DND-41 (cell line): Measurements from ENCODE around the gene SLC16A13.
"Not testable (repeated sequence)": the region's sequence is repeated elsewhere in the genome, so short reads cannot be mapped to it uniquely, and the experiment has no call there.

ENCODE experiments used
- ATAC-seq: fragments of 200-7000 bp; cut with Tn5 transposase; 3 replicates; pipeline ENCODE4 v1.9.1; 2021; ENCODE audit warnings: low read depth; ENCODE audit not compliant: insufficient read depth
- DNase-seq: peaks from one replicate; pipeline ENCODE4 v3.0.0-alpha.2; 2020
- H2AFZ ChIP-seq: 2 replicates; pipeline ENCODE4 v1.6.0; 2012; ENCODE audit warnings: low read depth, low read length
- H3K27ac ChIP-seq: 2 replicates; pipeline ENCODE4 v1.5.1; 2012; ENCODE audit warnings: low read length, inconsistent platforms
- H3K27me3 ChIP-seq: fragments of 200-600 bp; sonication (generic); 2 replicates; pipeline ENCODE4 v1.6.0; 2012; ENCODE audit warnings: low read length, mild to moderate bottlenecking, inconsistent platforms; ENCODE audit not compliant: insufficient read depth, poor library complexity
- H3K36me3 ChIP-seq: 2 replicates; pipeline ENCODE4 v1.5.1; 2012; ENCODE audit warnings: low read length, inconsistent platforms; ENCODE audit not compliant: insufficient read depth
- H3K4me1 ChIP-seq: 2 replicates; pipeline ENCODE4 v1.5.1; 2012; ENCODE audit warnings: mild to moderate bottlenecking, low read length; ENCODE audit not compliant: insufficient read depth
- H3K4me2 ChIP-seq: 2 replicates; pipeline ENCODE4 v1.6.0; 2012; ENCODE audit warnings: mild to moderate bottlenecking, moderate library complexity, low read length, inconsistent platforms; ENCODE audit not compliant: insufficient read depth
- H3K4me3 ChIP-seq, 2 experiments: fragments of 200-600 bp in 1 of 2; shearing (Covaris generic) in 1 of 2; 2 replicates each; pipeline ENCODE4 v1.5.1; 2012 to 2016; ENCODE audit warnings: inconsistent platforms in 2 of 2, low read length in 2 of 2, mild to moderate bottlenecking in 2 of 2, low read depth in 1 of 2, moderate library complexity in 1 of 2
- H3K79me2 ChIP-seq: 2 replicates; pipeline ENCODE4 v1.6.0; 2012; ENCODE audit warnings: low read length, inconsistent platforms; ENCODE audit not compliant: insufficient read depth
- H3K9ac ChIP-seq: 2 replicates; pipeline ENCODE4 v1.6.0; 2012; ENCODE audit warnings: low read depth, mild to moderate bottlenecking, inconsistent platforms, low read length, moderate library complexity
- H3K9me3 ChIP-seq: 2 replicates; pipeline ENCODE4 v1.5.1; 2012; ENCODE audit warnings: low read length, moderate library complexity, mild to moderate bottlenecking, inconsistent platforms; ENCODE audit not compliant: insufficient read depth, severe bottlenecking
- H4K20me1 ChIP-seq: 2 replicates; pipeline ENCODE4 v1.6.0; 2012; ENCODE audit warnings: low read length; ENCODE audit not compliant: insufficient read depth
- CTCF ChIP-seq: IDR thresholded peaks from 2 replicates; pipeline ENCODE4 v1.5.1; 2012; ENCODE audit warnings: borderline replicate concordance, low read length, moderate library complexity, mild to moderate bottlenecking; ENCODE audit not compliant: poor library complexity, severe bottlenecking; ENCODE audit errors: extremely low read depth
- EZH2 ChIP-seq: IDR thresholded peaks from 3 replicates; pipeline ENCODE4 v1.6.1; 2012; ENCODE audit warnings: borderline replicate concordance, low read depth, mild to moderate bottlenecking, moderate library complexity, low read length, inconsistent platforms; ENCODE audit not compliant: severe bottlenecking

The SLC16A13 gene

GRCh38 chr17:7035591-7036368, at the start of gene SLC16A13:
TSS of gene SLC16A13 (plus strand) at chr17:7036015. CDS start at chr17:7036383, 368 bp downstream.
- H2AFZ ChIP-seq: peak within 1 kb of the TSS; percentile 85
- no peaks in the 10 kb centered on the region for H4K20me1 ChIP-seq
- H3K79me2 ChIP-seq: peaks cover 16% of the 10 kb centered on the region
- no peaks in the 10 kb centered on the region for H3K27me3 ChIP-seq
- H3K27ac ChIP-seq: peak within 1 kb of the TSS; percentile 93
- peak within 1 kb of the TSS; percentile 87 for H3K4me2 ChIP-seq
- peak within 1 kb of the TSS; percentile 66 to 81 for H3K4me3 ChIP-seq
- H3K9me3 ChIP-seq: no peaks in the 10 kb centered on the region
- peak within 1 kb of the TSS; percentile 84 for H3K9ac ChIP-seq
- TF ChIP-seq CTCF (no peak), EZH2 (no peak)
- H3K36me3 ChIP-seq: no peaks in the 10 kb centered on the region; the same call in 1 of the 2 replicates
- H3K4me1 ChIP-seq: peaks cover 23% of the 10 kb centered on the region
- DNase-seq (peak; percentile 98), ATAC-seq (peak; percentile 94)

- DNase-seq: no peak
- Histone ChIP-seq H3K27ac (no peak overlapping the region), H3K9ac (no peak overlapping the region), H4K20me1 (no peaks in the 10 kb centered on the region), H3K4me1 (peaks cover 8% of the 10 kb centered on the region), H3K4me3 (no peak overlapping the region), H3K79me2 (no peaks in the 10 kb centered on the region), H3K9me3 (no peaks in the 10 kb centered on the region), H3K4me2 (no peak overlapping the region), H3K36me3 (no peaks in the 10 kb centered on the region), H3K27me3 (no peaks in the 10 kb centered on the region), H2AFZ (no peak overlapping the region)
- TF ChIP-seq CTCF: no peak
- TF ChIP-seq EZH2: no peak
- ATAC-seq: no peak
Measured at GRCh38 chr17:6986676-6987075, 49.1 kb upstream of the SLC16A13 start.

GRCh38 chr17:6989779-6990178, 46.0 kb upstream of the SLC16A13 start:
- H3K4me1 ChIP-seq: no peaks in the 10 kb centered on the region
- H3K9ac ChIP-seq: no peak overlapping the region
- ATAC-seq (no peak), DNase-seq (no peak)
- no peaks in the 10 kb centered on the region for H3K27me3 ChIP-seq
- H4K20me1 ChIP-seq: no peaks in the 10 kb centered on the region
- no peak overlapping the region for H2AFZ ChIP-seq
- H3K9me3 ChIP-seq: no peaks in the 10 kb centered on the region
- no peaks in the 10 kb centered on the region for H3K36me3 ChIP-seq
- TF ChIP-seq EZH2: no peak
- no peak for TF ChIP-seq CTCF
- H3K27ac ChIP-seq: no peak overlapping the region
- no peak overlapping the region for H3K4me2 ChIP-seq
- H3K4me3 ChIP-seq: no peak overlapping the region
- H3K79me2 ChIP-seq: no peaks in the 10 kb centered on the region

GRCh38 chr17:6993613-6994056, 42.2 kb upstream of the SLC16A13 start:
- not testable (repeated sequence) for H2AFZ ChIP-seq, H3K27me3 ChIP-seq, H3K9ac ChIP-seq, H3K4me3 ChIP-seq, H3K4me2 ChIP-seq, ATAC-seq, H3K4me1 ChIP-seq, H3K9me3 ChIP-seq, H3K27ac ChIP-seq, H3K79me2 ChIP-seq, H4K20me1 ChIP-seq, DNase-seq
- peaks cover 12% of the 10 kb centered on the region for H3K36me3 ChIP-seq
